Occipital lobe (tissue), 2 donors: ENCODE results near the gene STAMBP. TPM values are rescaled to one million over a fixed set of nuclear protein-coding genes. Genes with fewer than 3 reads are reported as not detected.
"Not testable (repeated sequence)": the region's sequence is repeated elsewhere in the genome, so short reads cannot be mapped to it uniquely, and the experiment has no call there.

Experiments used
- DNase-seq: peaks from one replicate; lab custom pipeline; 2025; lab: John Stamatoyannopoulos, UW
- total RNA-seq: library from RNA; depleted of rRNA; stranded (reverse); fragments of >200 nt; gene quantifications from one replicate; pipeline ENCODE4 v1.2.3, GENCODE V29; 2014

The STAMBP gene
- total RNA-seq: 20.4 TPM

GRCh38 chr2:73828818-73829570 is at the start of gene STAMBP:
TSS of gene STAMBP (plus strand) at chr2:73828961. CDS start at chr2:73830857, 1,896 bp downstream.
- DNase-seq: peak; percentile 92

- peak; percentile 86 for DNase-seq
These were observed 49.1 kb upstream of the STAMBP start, which contains the start of gene DUSP11 for GRCh38 chr2:73779467-73780236. TSS of gene DUSP11 (minus strand) at chr2:73780103. CDS start at chr2:73779974, 129 bp downstream.

DNA sequence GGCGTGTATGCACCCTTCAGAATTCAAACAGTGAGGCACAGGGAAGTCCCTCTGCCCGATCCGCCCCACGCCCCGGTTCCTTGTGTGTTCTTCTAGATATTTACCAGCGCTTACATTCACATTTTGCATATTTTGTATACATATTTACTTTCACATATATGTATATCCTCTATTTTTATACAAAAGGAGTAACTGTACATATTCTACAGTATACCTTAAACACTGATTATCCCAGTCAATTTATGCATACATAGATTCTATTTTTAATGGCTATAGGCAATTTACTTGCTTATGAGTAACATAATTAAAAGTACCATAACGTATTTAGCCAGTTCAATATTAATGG is 48.6 kb upstream of the STAMBP start:
- DNase-seq: no peak

DNA sequence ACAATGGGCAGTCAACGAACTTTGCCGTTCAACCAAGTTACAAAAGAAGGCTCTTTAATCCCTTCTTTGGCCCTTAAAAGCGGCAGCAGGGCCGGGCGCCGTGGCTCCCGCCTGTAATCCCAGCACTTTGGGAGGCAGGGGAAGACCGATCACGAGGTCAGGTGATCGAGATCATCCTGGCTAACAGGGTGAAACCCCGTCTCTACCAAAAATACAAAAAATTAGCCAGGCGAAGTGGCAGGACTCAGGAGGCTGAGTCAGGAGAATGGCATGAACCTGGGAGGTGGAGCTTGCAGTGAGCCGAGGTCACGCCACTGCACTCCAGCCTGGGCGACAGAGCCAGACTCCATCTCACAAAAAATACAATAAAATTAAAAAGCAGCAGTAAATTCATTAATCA is 45.4 kb upstream of the STAMBP start:
- not testable (repeated sequence) for DNase-seq

DNA sequence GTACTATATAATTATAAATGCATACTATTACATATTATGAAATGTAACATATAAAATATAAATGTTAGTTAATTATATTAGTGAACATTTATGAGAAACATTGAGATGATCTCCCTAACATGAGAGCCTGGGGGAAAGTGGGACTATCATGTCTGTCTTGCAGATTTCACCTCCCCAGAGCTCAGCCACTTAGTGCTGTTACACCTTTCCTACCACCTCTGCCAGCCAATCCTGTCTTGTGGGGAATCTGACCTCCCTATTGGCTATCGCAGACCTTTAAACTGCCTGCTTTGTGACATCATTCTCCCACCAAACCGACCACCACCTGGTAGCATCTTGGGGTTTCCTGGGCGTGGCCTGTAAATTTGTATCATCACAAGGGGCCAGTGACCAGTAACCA is 44.9 kb upstream of the STAMBP start, which contains the start of gene C2orf78:
Gene C2orf78, plus strand, starts transcription at position 301 of the 400 bp plus-strand sequence. CDS start 127 bp downstream, outside the sequence.
- not testable (repeated sequence) for DNase-seq

DNA sequence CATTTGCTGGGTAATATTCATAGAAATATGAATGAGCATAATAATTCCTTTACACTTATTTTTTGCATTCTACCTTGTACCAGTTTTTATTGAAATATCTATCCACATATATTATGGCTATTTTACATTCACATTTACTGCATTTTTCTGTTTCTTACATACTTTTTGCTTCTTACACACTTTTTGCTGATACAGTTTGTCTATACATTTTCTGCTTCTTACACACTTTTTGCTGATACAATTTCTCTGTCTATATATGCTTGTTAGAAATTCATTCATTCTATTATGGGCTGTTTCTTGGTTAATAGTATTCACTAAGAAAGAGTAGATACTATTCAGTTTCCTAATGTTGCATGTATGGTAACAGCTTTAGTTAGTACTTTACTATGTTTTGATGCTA is 16.9 kb upstream of the STAMBP start:
- DNase-seq: no peak

DNA sequence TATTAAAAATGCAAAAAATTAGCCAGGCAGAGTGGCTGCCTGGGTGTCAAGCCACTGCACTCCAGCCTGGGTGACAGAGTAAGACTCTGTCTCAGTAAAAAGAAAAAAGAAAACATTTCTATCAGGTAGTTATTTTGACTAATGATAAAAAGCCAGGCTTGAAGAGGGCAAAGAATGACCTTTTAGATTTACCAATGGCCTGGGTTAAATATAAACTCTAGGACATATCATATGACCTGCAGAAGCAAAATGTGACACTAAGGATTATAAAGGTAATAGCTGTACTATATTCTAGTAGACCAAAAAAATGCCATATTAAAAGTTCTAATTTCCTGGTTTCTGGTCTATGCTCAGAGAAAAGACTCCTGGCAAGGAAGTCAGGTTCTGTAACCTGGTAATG is 16.1 kb upstream of the STAMBP start:
- no peak for DNase-seq

DNA sequence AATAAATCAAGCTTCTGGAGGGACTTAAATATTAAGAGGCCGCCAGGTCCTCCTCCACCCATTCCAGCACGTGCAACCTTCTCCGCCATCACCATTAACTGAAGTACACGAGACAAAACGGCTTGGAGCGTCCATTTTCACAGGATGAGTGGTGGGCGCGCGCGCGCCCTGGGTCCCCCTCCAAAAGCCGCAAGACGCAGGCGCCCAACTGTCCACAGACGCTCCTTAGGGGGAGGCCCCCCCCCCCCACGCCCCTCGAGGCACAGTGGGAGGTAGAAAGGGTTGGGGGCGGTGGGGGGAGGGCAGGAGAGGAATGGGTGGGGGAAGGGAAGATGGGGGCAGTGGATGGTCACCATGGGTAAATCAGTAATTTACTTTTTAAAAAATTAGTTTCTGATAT is 10.5 kb upstream of the STAMBP start:
- no peak for DNase-seq

GRCh38 chr2:73821227-73821626 is 7.5 kb upstream of the STAMBP start:
- no peak for DNase-seq

DNA sequence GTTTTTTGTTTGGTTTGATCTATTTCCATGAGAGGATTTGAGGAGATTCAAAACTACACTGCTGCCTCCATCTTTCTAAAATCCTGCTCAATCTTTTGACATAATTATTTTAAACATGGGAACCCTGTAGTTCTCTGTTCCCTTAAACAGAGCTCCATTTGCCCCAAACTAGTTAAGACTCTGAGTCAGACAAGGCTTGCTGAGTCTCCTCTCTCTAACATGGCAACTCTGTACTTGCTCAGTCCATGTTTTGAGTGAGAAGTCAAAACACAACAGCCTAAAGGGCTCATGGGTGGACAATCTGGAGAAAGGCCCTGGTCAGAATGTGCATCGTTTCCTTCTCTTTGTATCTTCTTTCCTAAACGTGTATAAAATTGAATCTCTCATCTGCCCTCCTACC is 7.1 kb upstream of the STAMBP start:
- no peak for DNase-seq

DNA sequence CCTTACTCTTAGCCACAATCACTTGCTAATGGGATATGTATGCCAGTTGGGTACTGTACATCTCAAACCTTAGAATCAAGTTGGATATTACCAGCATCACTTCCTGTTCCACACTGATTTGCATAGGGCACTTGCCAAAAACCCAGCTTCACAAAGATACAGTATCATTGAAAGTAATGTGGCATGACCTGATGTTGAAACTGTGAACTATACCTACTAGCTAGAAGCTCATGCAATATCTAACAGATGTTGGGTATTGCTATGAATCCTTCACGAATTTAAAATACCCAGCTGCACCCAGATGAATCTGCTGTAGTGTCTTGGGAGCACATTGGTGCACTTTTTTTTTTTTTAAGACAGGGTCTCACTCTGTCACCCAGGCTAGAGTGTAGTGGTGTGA is 6.5 kb upstream of the STAMBP start:
- no peak for DNase-seq

DNA sequence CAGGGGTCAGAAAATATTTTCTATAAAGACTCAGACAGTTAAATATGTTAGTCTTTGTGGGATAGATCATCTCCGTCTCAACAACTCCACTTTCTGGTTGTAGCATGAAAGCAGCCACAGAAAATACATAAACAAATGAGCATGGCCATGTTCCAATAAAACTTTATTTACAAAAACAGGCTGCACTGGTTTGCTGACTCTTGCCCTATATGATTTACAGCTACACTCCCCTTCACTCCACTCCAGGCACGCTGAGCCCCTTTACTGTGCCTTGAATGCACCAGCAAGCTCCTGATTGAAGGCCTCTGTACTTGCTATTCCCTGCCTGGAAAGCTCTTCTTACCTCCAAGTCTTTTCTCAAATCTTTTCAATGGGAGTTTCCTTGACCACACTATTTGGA is 5.8 kb upstream of the STAMBP start:
- DNase-seq: no peak

DNA sequence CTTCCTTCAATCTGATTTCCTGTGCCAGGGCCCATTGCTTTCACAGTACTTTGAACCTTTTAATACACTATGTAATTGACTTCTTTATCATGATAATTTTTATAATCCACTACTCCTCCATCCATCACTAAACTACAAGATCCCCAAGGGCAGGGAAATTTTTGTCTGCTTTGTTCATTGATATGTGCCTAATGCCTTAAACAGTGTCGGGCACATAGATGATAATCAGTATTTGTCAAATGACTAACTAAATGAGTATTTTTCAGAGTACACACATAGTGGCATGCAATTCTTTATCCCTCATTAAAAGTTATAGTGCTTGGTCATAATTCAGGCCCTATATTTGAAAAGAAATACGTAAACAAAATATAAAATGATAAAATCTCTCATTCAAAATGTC is 5.3 kb upstream of the STAMBP start:
- DNase-seq: no peak

DNA sequence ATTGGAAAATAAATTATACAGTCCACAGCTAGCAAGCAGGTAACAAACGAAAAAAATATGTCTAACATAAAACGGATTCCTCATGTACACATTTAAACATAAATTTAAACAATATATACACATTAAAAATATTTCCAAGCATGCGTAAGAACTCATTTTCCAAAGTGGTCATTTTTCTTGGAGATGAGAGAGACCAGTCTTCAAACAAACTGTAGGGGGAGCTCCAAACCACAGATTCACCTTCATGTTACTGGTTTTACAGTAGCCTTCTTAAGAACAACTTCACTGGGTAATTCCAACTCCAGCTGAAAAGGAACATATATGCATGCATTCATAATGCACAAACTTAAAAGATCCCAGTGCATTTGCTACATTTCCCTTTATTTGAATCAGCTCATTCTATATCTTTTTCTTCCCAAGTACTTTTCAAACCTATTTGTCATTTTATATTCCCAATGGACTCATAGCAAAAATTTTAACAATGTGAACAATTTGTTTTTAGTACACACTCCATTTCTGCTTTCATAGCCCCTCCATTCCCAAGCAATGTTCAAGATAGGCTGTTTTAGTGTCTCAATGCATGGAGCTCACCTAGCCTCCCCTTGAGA is 4.7 kb upstream of the STAMBP start:
- no peak for DNase-seq

DNA sequence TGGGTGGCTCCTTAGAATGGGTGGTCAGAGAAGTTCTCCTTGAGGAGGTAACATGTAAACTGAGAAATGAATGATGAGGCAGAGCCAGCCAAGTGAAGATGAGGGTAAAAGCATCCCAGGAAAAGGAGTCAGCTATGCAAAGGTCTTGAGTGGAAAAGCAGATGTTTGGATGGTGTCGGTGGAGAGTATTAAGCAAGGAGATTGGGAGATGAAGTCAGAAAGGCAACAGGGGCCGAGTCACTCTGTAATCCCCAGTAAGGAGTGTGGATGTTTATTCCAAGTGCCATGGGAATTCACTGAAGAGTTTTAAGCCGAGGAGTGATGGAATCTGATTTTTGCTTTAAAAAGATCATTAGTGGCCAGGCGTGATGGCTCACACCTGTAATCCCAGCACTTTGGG is 3.4 kb upstream of the STAMBP start:
- DNase-seq: no peak

DNA sequence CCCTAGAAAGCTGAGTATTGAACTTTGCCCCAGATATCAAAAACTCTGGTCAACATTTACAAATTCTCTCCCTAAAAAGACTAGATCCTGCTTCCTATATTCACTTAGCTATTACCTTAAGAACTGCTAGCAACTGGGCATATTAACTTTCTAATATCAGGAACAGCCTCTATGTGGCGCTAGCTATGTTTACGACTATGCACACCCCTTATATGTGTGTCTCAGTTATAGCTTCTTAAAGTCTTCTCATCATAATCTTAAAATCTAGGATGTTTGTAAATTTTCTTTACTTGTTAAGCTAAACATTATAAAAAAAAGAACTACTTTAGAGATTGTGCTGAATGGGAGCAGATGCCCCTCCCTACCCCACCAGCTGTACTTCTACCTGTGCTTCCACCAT is 1.7 kb upstream of the STAMBP start:
- DNase-seq: no peak

DNA sequence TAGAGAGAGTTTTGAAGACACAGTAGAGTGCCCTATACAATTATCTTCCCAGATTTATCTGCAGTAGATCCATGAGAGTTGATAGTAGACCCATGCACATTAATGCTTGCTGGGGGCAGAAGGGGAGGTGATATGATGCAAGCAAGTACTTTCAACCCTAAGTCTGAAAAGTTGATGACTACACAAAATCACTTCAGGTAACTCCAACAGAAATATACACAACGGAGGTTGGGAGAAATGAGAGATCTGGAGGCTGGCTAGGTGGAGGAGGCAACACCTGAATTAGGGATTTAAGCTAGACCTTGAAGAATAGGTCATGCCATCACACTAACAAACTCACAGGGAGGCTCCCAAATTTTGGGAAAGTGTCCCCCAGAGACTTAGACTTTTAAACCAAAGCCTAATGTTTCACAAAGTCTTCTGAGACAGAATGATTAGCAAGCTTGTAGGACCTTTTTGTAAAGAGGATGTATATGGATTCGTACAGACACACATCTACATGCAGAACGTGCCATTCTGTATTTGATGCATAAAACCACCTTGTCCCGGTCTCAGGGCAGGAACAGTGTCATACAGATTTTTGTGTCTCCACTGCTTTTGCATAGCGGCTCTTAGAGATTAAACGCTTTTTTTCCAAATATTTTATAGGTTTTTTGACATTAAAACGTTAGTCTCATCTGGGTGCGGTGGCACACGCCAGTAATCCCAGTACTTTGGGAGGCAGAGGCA is 937 bp upstream of the STAMBP start:
- no peak for DNase-seq

- DNase-seq: no peak
These were observed 358 bp upstream of the STAMBP start for GRCh38 chr2:73828389-73828817.

DNA sequence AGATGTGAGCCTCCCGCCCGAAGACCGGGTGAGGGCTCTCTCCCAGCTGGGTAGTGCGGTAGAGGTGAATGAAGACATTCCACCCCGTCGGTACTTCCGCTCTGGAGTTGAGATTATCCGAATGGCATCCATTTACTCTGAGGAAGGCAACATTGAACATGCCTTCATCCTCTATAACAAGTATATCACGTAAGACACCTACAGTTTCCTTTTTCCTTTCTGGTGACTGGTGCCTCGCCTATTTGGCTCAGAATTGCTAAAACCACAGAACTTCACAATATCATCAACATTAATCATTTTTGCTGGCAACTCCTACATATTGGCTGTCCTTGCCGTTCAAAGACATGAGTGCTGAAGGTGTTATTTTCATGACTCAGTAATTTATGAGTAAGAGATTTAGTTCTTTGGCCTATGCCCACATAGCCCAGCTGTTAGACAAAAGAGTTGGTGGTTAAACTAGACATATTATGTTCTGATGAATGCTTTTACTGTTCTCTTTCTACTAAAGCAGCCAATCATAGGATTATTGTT is 2.2 kb downstream of the STAMBP start:
- no peak for DNase-seq

DNA sequence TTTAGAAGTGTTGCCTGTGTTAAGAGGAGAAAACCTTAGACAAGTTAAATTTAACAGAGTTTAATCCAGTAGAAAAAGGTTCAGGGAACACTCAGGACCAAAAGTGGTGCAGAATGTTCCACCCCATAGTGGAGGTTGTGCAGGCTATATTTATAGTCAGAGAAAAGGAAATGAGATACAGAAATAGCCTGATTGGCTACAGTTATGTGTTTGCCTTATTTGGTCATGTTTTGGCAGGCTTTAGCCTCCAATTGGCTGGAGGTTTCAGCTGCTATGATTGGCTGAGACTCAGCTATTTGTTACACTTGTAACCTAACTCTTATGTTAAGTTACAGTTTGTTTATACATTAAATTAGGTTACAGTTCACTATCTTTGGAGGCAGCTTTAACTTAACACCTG is 4.2 kb downstream of the STAMBP start:
- DNase-seq: no peak

- DNase-seq: no peak
These were observed 7.6 kb downstream of the STAMBP start for GRCh38 chr2:73836141-73836943.
